ENCODE data around the gene PPP2R2D. TPM values are rescaled to one million over a fixed set of nuclear protein-coding genes. Genes with fewer than 3 reads are reported as not detected.
"Not testable (repeated sequence)": the region's sequence is repeated elsewhere in the genome, so short reads cannot be mapped to it uniquely, and the experiment has no call there.

PPP2R2D gene
- total and polyA plus RNA-seq, 8 donors: 15.6 to 96.7 (median 36.9) TPM

- Histone ChIP-seq H3K27me3 (no peaks in the 10 kb centered on the region), H3K4me1 (peaks cover 19 to 50% (median 36%) of the 10 kb centered on the region in 4 donors), H3K9me3 (no peaks in the 10 kb centered on the region), H3K4me3 (no peak overlapping the region), H3K27ac (no peak overlapping the region), H3K36me3 (peaks cover 0 to 24% (median 11%) of the 10 kb centered on the region in 4 donors)
- intact Hi-C loops (cut with DNase I; ENCODE audit: low total_unique reads): no loop called here
- WGBS, 5 donors: 94 to 99% (median 97%) methylated on average over 3 of the region's 3 CpGs
- no peak for DNase-seq
- TF ChIP-seq POLR2AphosphoS5 (IDR thresholded peaks at IDR 0.05): no peak
- TF ChIP-seq POLR2A (IDR thresholded peaks at IDR 0.05): no peak
- TF ChIP-seq, protein P1, sequence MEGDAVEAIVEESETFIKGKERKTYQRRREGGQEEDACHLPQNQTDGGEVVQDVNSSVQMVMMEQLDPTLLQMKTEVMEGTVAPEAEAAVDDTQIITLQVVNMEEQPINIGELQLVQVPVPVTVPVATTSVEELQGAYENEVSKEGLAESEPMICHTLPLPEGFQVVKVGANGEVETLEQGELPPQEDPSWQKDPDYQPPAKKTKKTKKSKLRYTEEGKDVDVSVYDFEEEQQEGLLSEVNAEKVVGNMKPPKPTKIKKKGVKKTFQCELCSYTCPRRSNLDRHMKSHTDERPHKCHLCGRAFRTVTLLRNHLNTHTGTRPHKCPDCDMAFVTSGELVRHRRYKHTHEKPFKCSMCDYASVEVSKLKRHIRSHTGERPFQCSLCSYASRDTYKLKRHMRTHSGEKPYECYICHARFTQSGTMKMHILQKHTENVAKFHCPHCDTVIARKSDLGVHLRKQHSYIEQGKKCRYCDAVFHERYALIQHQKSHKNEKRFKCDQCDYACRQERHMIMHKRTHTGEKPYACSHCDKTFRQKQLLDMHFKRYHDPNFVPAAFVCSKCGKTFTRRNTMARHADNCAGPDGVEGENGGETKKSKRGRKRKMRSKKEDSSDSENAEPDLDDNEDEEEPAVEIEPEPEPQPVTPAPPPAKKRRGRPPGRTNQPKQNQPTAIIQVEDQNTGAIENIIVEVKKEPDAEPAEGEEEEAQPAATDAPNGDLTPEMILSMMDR (IDR thresholded peaks at IDR 0.05): no peak
- TF ChIP-seq EP300 (IDR thresholded peaks at IDR 0.05): no peak
These were observed 11.8 kb downstream of the PPP2R2D start for GRCh38 chr10:131912620-131913019.

DNA sequence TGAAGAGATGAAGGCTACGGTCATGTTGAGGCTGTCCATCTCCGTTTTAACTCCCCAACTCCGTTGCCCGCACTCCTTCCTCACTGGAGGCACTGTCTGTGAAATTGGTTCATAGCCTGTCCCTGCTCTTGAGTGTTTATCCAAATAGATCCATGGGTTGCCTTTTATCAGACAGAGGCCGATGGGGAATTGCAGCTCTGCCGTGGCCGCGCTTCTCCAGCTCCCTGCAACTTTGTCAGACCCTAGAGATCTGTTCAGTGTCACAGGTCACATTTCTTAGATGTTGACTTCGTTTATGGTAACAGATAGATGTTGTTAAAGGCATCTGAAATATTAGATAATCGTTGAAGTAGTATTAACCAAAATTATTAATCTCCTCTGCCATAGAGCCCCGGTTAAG, 14.7 kb downstream of the PPP2R2D start:
- Histone ChIP-seq H3K4me1 (peaks cover 0 to 23% (median 12%) of the 10 kb centered on the region in 4 donors), H3K4me3 (no peak overlapping the region), H3K36me3 (peaks cover 0 to 15% (median 8%) of the 10 kb centered on the region in 4 donors), H3K27ac (no peak overlapping the region), H3K9me3 (no peaks in the 10 kb centered on the region), H3K27me3 (no peaks in the 10 kb centered on the region)
- 84 to 90% (median 88%) methylated on average over 11 of the region's 11 CpGs for WGBS, 5 donors
- no peak for TF ChIP-seq POLR2A (IDR thresholded peaks at IDR 0.05)
- no peak for TF ChIP-seq POLR2AphosphoS5 (IDR thresholded peaks at IDR 0.05)
- TF ChIP-seq EP300 (IDR thresholded peaks at IDR 0.05): no peak
- TF ChIP-seq, protein P1 (IDR thresholded peaks at IDR 0.05): no peak
- DNase-seq: peak in 1 of 2 donors; percentile 5
- intact Hi-C loops (cut with DNase I; ENCODE audit: low total_unique reads): no loop called here

GRCh38 chr10:131915990-131916766, 15.4 kb downstream of the PPP2R2D start:
- peaks cover 0 to 25% (median 7%) of the 10 kb centered on the region in 4 donors for H3K4me1 ChIP-seq
- TF ChIP-seq POLR2A (IDR thresholded peaks at IDR 0.05): no peak
- TF ChIP-seq EP300 (IDR thresholded peaks at IDR 0.05): no peak
- TF ChIP-seq, protein P1 (IDR thresholded peaks at IDR 0.05): no peak
- no peak for TF ChIP-seq POLR2AphosphoS5 (IDR thresholded peaks at IDR 0.05)
- DNase-seq: no peak
- WGBS, 5 donors: 89 to 91% (median 91%) methylated on average over 19 of the region's 19 CpGs
- no peaks in the 10 kb centered on the region for H3K9me3 ChIP-seq
- intact Hi-C loops (cut with DNase I; ENCODE audit: low total_unique reads): no loop called here
- no peak overlapping the region for H3K27ac ChIP-seq
- peaks cover 0 to 15% (median 8%) of the 10 kb centered on the region in 4 donors for H3K36me3 ChIP-seq
- no peak overlapping the region for H3K4me3 ChIP-seq
- H3K27me3 ChIP-seq: no peaks in the 10 kb centered on the region

DNA sequence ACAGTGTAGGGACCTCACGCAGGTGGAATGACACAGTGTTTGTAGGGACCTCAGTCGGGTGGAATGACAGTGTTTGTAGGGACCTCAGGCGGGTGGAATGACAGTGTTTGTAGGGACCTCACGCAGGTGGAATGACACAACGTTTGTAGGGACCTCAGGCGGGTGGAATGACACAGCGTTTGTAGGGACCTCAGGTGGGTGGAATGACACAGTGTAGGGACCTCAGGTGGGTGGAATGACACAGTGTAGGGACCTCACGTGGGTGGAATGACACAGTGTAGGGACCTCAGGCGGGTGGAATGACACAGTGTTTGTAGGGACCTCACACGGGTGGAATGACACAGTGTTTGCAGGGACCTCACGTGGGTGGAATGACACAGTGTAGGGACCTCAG, 16.0 kb downstream of the PPP2R2D start:
- DNase-seq; H3K4me3 ChIP-seq; H3K9me3 ChIP-seq; H3K27ac ChIP-seq; intact Hi-C loops (cut with DNase I; ENCODE audit: low total_unique reads); H3K27me3 ChIP-seq: not testable (repeated sequence)
- peaks cover 0 to 11% (median 7%) of the 10 kb centered on the region in 4 donors for H3K36me3 ChIP-seq
- peaks cover 0 to 22% (median 5%) of the 10 kb centered on the region in 4 donors for H3K4me1 ChIP-seq
- 83 to 92% (median 88%) methylated on average over 10 to 11 of the region's 11 CpGs for WGBS, 5 donors

GRCh38 chr10:131917496-131917895, 16.7 kb downstream of the PPP2R2D start:
- H3K36me3 ChIP-seq; H3K27me3 ChIP-seq; H3K27ac ChIP-seq; H3K9me3 ChIP-seq; intact Hi-C loops (cut with DNase I; ENCODE audit: low total_unique reads); DNase-seq; H3K4me3 ChIP-seq: not testable (repeated sequence)
- 89 to 97% (median 95%) methylated on average over 8 to 11 of the region's 11 CpGs for WGBS, 5 donors
- peaks cover 0 to 22% (median 5%) of the 10 kb centered on the region in 4 donors for H3K4me1 ChIP-seq

- intact Hi-C loops (cut with DNase I; ENCODE audit: low total_unique reads): not testable (repeated sequence)
These were observed 18.7 kb downstream of the PPP2R2D start for GRCh38 chr10:131919461-131919860.

More at GRCh38 chr10:131919461-131919860, 18.7 kb downstream of the PPP2R2D start:
- not testable (repeated sequence) for H3K27ac ChIP-seq, H3K9me3 ChIP-seq, H3K36me3 ChIP-seq, H3K4me3 ChIP-seq, H3K27me3 ChIP-seq, DNase-seq
- H3K4me1 ChIP-seq: peaks cover 0 to 22% (median 6%) of the 10 kb centered on the region in 4 donors
- 89 to 95% (median 92%) methylated on average over 14 of the region's 14 CpGs for WGBS, 5 donors

Measured in stomach (tissue), 9 donors.